WTC11 (cell line): Measurements from ENCODE around the gene ITCH. TPM values are rescaled to one million over a fixed set of nuclear protein-coding genes. Genes with fewer than 3 reads are reported as not detected.

Experiments
- ATAC-seq: fragments of 200-7000 bp; cut with Tn5 transposase; 2 replicates; pipeline ENCODE4 v1.10.0; 2021; ENCODE audit warnings: mild to moderate bottlenecking, moderate library complexity
- CTCF ChIA-PET: fragments of 300-600 bp; sonication (Branson Sonifier 250); formaldehyde crosslinking; loops from one replicate; lab custom pipeline; 2021; ENCODE audit warnings: antibody characterized with exemption; lab: Charles Lee
- POLR2A ChIA-PET: fragments of 350-600 bp; sonication (Branson Sonifier 250); formaldehyde crosslinking; loops from one replicate; lab custom pipeline; 2021; ENCODE audit warnings: antibody characterized with exemption; lab: Charles Lee
- DNase-seq: peaks from one replicate; pipeline ENCODE4 v3.0.0; 2021; ENCODE audit warnings: low spot score
- H3K27ac Mint-ChIP-seq: 2 replicates; pipeline ENCODE4 v1.8.0; 2021; ENCODE audit warnings: mixed read lengths
- H3K27me3 Mint-ChIP-seq: 2 replicates; pipeline ENCODE4 v1.8.0; 2021; ENCODE audit warnings: low read depth, mild to moderate bottlenecking, moderate library complexity, mixed read lengths
- H3K36me3 Mint-ChIP-seq: 2 replicates; pipeline ENCODE4 v1.8.0; 2021; ENCODE audit warnings: mixed read lengths
- H3K4me1 Mint-ChIP-seq: 2 replicates; pipeline ENCODE4 v1.8.0; 2022; ENCODE audit warnings: mixed read lengths
- H3K4me3 Mint-ChIP-seq: 2 replicates; pipeline ENCODE4 v1.8.0; 2021; ENCODE audit warnings: mild to moderate bottlenecking, moderate library complexity, mixed read lengths
- H3K9me3 Mint-ChIP-seq: 2 replicates; pipeline ENCODE4 v1.8.0; 2021; ENCODE audit warnings: mixed read lengths
- ATF1 ChIP-seq: sonication (generic); formaldehyde crosslinking; IDR thresholded peaks from 2 replicates; pipeline ENCODE4 v1.8.1; 2023; ENCODE audit warnings: mild to moderate bottlenecking, moderate library complexity, missing genetic modification reagents
- ATF6 ChIP-seq: sonication (generic); formaldehyde crosslinking; IDR thresholded peaks from 2 replicates; pipeline ENCODE4 v1.8.1; 2023; ENCODE audit warnings: mild to moderate bottlenecking, missing genetic modification reagents
- EMX1 ChIP-seq: fragments of 250-450 bp; sonication (Bioruptor Pico); IDR thresholded peaks from 2 replicates; pipeline ENCODE4 v1.8.0; 2021; ENCODE audit warnings: mild to moderate bottlenecking
- MAX ChIP-seq: sonication (generic); formaldehyde crosslinking; IDR thresholded peaks from 2 replicates; pipeline ENCODE4 v1.8.0; 2022; ENCODE audit warnings: mild to moderate bottlenecking, missing genetic modification reagents
- MLX ChIP-seq: sonication (generic); formaldehyde crosslinking; IDR thresholded peaks from 2 replicates; pipeline ENCODE4 v1.8.1; 2023; ENCODE audit warnings: mild to moderate bottlenecking, missing genetic modification reagents, moderate library complexity
- NFYB ChIP-seq: sonication (generic); formaldehyde crosslinking; conservative IDR thresholded peaks from 2 replicates; pipeline ENCODE4 v1.8.0; 2022; ENCODE audit warnings: low read depth, missing genetic modification reagents
- OVOL2 ChIP-seq: fragments of 250-450 bp; sonication (Bioruptor Pico); IDR thresholded peaks from 2 replicates; pipeline ENCODE4 v1.9.0; 2021; ENCODE audit warnings: mild to moderate bottlenecking, borderline replicate concordance
- RELA ChIP-seq: sonication (generic); formaldehyde crosslinking; IDR thresholded peaks from 2 replicates; pipeline ENCODE4 v1.8.1; 2022; ENCODE audit warnings: missing genetic modification reagents, mild to moderate bottlenecking, borderline replicate concordance
- RORB ChIP-seq: fragments of 250-450 bp; sonication (Bioruptor Pico); IDR thresholded peaks from 2 replicates; pipeline ENCODE4 v1.9.0; 2021; ENCODE audit warnings: mild to moderate bottlenecking
- TEAD1 ChIP-seq: sonication (generic); formaldehyde crosslinking; IDR thresholded peaks from 2 replicates; pipeline ENCODE4 v1.8.0; 2022; ENCODE audit warnings: mild to moderate bottlenecking, missing genetic modification reagents
- TP53 ChIP-seq: sonication (generic); formaldehyde crosslinking; IDR thresholded peaks from 2 replicates; pipeline ENCODE4 v1.8.1; 2023; ENCODE audit warnings: mild to moderate bottlenecking, missing genetic modification reagents
- ZNF138 ChIP-seq: sonication (generic); formaldehyde crosslinking; conservative IDR thresholded peaks from 2 replicates; pipeline ENCODE4 v1.8.1; 2022; ENCODE audit warnings: mild to moderate bottlenecking, moderate library complexity, missing genetic modification reagents
- ZNF671 ChIP-seq: fragments of 250-450 bp; sonication (Bioruptor Pico); IDR thresholded peaks from 2 replicates; pipeline ENCODE4 v1.8.0; 2021; ENCODE audit warnings: mild to moderate bottlenecking
- total RNA-seq: library from RNA; stranded (reverse); gene quantifications from 3 replicates; pipeline ENCODE4 v1.2.3, GENCODE V29; 2021
- TF ChIP-seq, protein P1 (sequence below): sonication (generic); formaldehyde crosslinking; IDR thresholded peaks from 2 replicates; pipeline ENCODE4 v1.8.0; 2023; ENCODE audit warnings: missing genetic modification reagents
- TF ChIP-seq, protein P2 (sequence below): fragments of 250-450 bp; sonication (Bioruptor Pico); IDR thresholded peaks from 2 replicates; pipeline ENCODE4 v2.1.2; 2022; ENCODE audit warnings: mild to moderate bottlenecking, moderate library complexity
- TF ChIP-seq, protein P3 (sequence below): fragments of 250-450 bp; sonication (Bioruptor Pico); conservative IDR thresholded peaks from 2 replicates; pipeline ENCODE4 v1.9.0; 2021; ENCODE audit warnings: mild to moderate bottlenecking
- TF ChIP-seq, protein P4 (sequence below): fragments of 250-450 bp; sonication (Bioruptor Pico); IDR thresholded peaks from 2 replicates; pipeline ENCODE4 v1.8.0; 2021; ENCODE audit warnings: mild to moderate bottlenecking

The ITCH gene
- total RNA-seq, 1 experiment from 2014 or later, result 35.8 TPM

- Mint-ChIP-seq H3K27me3 (0 out of 2 replicates have a peak, but pooled peaks cover 3% of the 10 kb centered on the region), H3K4me3 (no peak overlapping the region), H3K4me1 (peaks cover 12% of the 10 kb centered on the region)
- CTCF ChIA-PET, result interaction anchor here (0.6 to 1.3 kb wide), 4 partner anchors 18 to 229 kb away, joined by 3 to 4 read pairs (median 4); no protein-coding TSS in a partner anchor
- POLR2A ChIA-PET, result no interaction called here
- DNase-seq, result no peak
- TF ChIP-seq ZNF671 (CRISPR knock-in tag) (no peak), ATF6 (CRISPR knock-in tag) (no peak), TP53 (no peak), MAX (CRISPR knock-in tag) (no peak), ATF1 (CRISPR knock-in tag) (no peak), MLX (CRISPR knock-in tag) (no peak), RELA (CRISPR knock-in tag) (no peak), NFYB (no peak), RORB (CRISPR knock-in tag) (no peak), ZNF138 (CRISPR knock-in tag) (no peak), OVOL2 (CRISPR knock-in tag) (no peak), TEAD1 (CRISPR knock-in tag) (no peak), EMX1 (CRISPR knock-in tag) (no peak)
- TF ChIP-seq, protein P1, sequence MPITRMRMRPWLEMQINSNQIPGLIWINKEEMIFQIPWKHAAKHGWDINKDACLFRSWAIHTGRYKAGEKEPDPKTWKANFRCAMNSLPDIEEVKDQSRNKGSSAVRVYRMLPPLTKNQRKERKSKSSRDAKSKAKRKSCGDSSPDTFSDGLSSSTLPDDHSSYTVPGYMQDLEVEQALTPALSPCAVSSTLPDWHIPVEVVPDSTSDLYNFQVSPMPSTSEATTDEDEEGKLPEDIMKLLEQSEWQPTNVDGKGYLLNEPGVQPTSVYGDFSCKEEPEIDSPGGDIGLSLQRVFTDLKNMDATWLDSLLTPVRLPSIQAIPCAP (CRISPR knock-in tag), result no peak
- TF ChIP-seq, protein P2, sequence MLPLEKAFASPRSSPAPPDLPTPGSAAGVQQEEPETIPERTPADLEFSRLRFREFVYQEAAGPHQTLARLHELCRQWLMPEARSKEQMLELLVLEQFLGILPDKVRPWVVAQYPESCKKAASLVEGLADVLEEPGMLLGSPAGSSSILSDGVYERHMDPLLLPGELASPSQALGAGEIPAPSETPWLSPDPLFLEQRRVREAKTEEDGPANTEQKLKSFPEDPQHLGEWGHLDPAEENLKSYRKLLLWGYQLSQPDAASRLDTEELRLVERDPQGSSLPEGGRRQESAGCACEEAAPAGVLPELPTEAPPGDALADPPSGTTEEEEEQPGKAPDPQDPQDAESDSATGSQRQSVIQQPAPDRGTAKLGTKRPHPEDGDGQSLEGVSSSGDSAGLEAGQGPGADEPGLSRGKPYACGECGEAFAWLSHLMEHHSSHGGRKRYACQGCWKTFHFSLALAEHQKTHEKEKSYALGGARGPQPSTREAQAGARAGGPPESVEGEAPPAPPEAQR (CRISPR knock-in tag), result no peak
- TF ChIP-seq, protein P3, sequence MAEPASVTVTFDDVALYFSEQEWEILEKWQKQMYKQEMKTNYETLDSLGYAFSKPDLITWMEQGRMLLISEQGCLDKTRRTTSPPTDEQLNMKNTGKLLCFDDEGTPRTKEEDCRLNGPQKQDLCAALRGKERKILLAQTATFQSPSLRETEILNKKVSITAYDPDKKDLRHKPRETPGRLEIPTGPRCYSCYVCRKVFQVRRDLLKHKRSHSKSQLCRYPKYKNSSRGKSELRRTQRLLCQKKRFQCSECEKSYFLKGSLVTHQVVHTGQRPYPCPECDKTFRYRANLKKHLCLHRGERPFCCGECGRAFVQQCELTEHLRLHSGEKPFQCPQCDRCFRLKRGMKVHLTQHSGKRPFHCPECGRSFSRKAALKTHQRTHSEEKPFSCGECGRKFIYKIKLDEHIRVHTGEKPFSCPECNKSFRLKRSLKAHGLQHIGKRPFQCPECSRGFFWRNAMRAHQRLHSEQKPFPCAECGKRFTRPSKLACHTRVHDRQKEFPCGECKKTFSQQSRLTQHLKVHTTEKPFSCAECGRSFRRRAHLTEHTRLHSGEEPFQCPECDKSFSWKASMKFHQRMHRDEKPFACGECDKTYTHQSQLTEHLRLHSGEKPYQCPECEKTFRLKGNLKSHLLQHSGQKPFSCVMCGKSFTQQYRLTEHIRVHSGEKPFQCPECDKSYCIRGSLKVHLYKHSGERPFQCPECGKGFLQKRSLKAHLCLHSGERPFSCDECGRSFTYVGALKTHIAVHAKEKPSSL (CRISPR knock-in tag), result no peak
- TF ChIP-seq, protein P4, sequence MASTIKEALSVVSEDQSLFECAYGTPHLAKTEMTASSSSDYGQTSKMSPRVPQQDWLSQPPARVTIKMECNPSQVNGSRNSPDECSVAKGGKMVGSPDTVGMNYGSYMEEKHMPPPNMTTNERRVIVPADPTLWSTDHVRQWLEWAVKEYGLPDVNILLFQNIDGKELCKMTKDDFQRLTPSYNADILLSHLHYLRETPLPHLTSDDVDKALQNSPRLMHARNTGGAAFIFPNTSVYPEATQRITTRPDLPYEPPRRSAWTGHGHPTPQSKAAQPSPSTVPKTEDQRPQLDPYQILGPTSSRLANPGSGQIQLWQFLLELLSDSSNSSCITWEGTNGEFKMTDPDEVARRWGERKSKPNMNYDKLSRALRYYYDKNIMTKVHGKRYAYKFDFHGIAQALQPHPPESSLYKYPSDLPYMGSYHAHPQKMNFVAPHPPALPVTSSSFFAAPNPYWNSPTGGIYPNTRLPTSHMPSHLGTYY (CRISPR knock-in tag), result no peak
- TF ChIP-seq, all 79 proteins: peak for 0
- no peak for ATAC-seq
- H3K36me3 Mint-ChIP-seq, result peaks cover 25% of the 10 kb centered on the region
- H3K9me3 Mint-ChIP-seq, result no peaks in the 10 kb centered on the region
- no peak overlapping the region for H3K27ac Mint-ChIP-seq
Observed at GRCh38 chr20:34540596-34541263, 177.7 kb downstream of the ITCH start.
